ENCODE results near the gene NPC1. TPM values are rescaled to one million over a fixed set of nuclear protein-coding genes. Genes with fewer than 3 reads are reported as not detected.
A peak's percentile ranks its signal among the peaks of the same experiment; 100 is the strongest.
"Not testable (repeated sequence)": the region's sequence is repeated elsewhere in the genome, so short reads cannot be mapped to it uniquely, and the experiment has no call there.

NPC1 gene
- polyA plus RNA-seq, 1 donor (not counting 4 experiments of a cell fraction or from before 2014, with no cell fraction given): 49.9 TPM

- H3K4me3 ChIP-seq (ENCODE audit: control insufficient read depth in 2 of 3, extremely low read depth in 1 of 3, insufficient read depth in 2 of 3, low read depth in 1 of 3, low read length in 3 of 3): no peak overlapping the region
- peaks cover 20% of the 10 kb centered on the region for H3K4me1 ChIP-seq (ENCODE audit: control insufficient read depth, extremely low read depth, insufficient read depth, low read length)
- no peak for TF ChIP-seq CTCF (optimal IDR thresholded peaks at IDR 0.05 in 1 of 3, IDR thresholded peaks at IDR 0.05 in 1 of 3, conservative IDR thresholded peaks at IDR 0.05 in 1 of 3; ENCODE audit: extremely low read depth in 1 of 3, insufficient read depth in 2 of 3, low read length in 3 of 3)
- TF ChIP-seq EZH2 (IDR thresholded peaks at IDR 0.05; ENCODE audit: low read length): no peak
- dilution Hi-C loops (cut with MboI; ENCODE audit: extremely low pct_ligation_motif_present, low sequenced_read_pairs): no loop called here
- H3K27ac ChIP-seq (ENCODE audit: control insufficient read depth, insufficient read depth, low read length): peak overlapping the region; percentile 28
- peak overlapping the region; percentile 39 for H3K4me2 ChIP-seq (ENCODE audit: control insufficient read depth, extremely low read depth, insufficient read depth, low read depth, low read length)
- FAIRE-seq: no peak
- no peaks in the 10 kb centered on the region for H4K20me1 ChIP-seq (ENCODE audit: control insufficient read depth, extremely low read depth, insufficient read depth, low read length)
- no peak overlapping the region for H3K9ac ChIP-seq (ENCODE audit: control insufficient read depth, extremely low read depth, insufficient read depth, low read length)
- no peaks in the 10 kb centered on the region for H3K9me1 ChIP-seq (ENCODE audit: control insufficient read depth, extremely low read depth, insufficient read depth, low read length)
- peak; percentile 71 for DNase-seq (ENCODE audit: low read depth, low spot score)
- no peak overlapping the region for H2AFZ ChIP-seq (ENCODE audit: control insufficient read depth, low read length)
- no peaks in the 10 kb centered on the region for H3K79me2 ChIP-seq (ENCODE audit: control insufficient read depth, insufficient read depth, low read length)
- H3K36me3 ChIP-seq (ENCODE audit: control insufficient read depth in 2 of 2, extremely low read depth in 1 of 2, insufficient read depth in 2 of 2, low read length in 2 of 2): no peaks in the 10 kb centered on the region
- no peaks in the 10 kb centered on the region for H3K27me3 ChIP-seq (ENCODE audit: control insufficient read depth, extremely low read depth, insufficient read depth, low read length)
- H3K9me3 ChIP-seq (ENCODE audit: control insufficient read depth, low read depth, low read length): no peaks in the 10 kb centered on the region
These were observed 91.3 kb downstream of the NPC1 start for GRCh38 chr18:23494992-23495391.

GRCh38 chr18:23493654-23494053 lies 92.7 kb downstream of the NPC1 start:
- Histone ChIP-seq H3K27ac (ENCODE audit: control insufficient read depth, insufficient read depth, low read length) (no peak overlapping the region), H3K4me2 (ENCODE audit: control insufficient read depth, extremely low read depth, insufficient read depth, low read depth, low read length) (no peak overlapping the region), H3K36me3 (ENCODE audit: control insufficient read depth in 2 of 2, extremely low read depth in 1 of 2, insufficient read depth in 2 of 2, low read length in 2 of 2) (no peaks in the 10 kb centered on the region), H4K20me1 (ENCODE audit: control insufficient read depth, extremely low read depth, insufficient read depth, low read length) (no peaks in the 10 kb centered on the region), H3K79me2 (ENCODE audit: control insufficient read depth, insufficient read depth, low read length) (no peaks in the 10 kb centered on the region), H3K4me1 (ENCODE audit: control insufficient read depth, extremely low read depth, insufficient read depth, low read length) (peaks cover 17% of the 10 kb centered on the region), H3K27me3 (ENCODE audit: control insufficient read depth, extremely low read depth, insufficient read depth, low read length) (no peaks in the 10 kb centered on the region), H2AFZ (ENCODE audit: control insufficient read depth, low read length) (no peak overlapping the region), H3K4me3 (ENCODE audit: control insufficient read depth in 2 of 3, extremely low read depth in 1 of 3, insufficient read depth in 2 of 3, low read depth in 1 of 3, low read length in 3 of 3) (no peak overlapping the region), H3K9me3 (ENCODE audit: control insufficient read depth, low read depth, low read length) (no peaks in the 10 kb centered on the region), H3K9ac (ENCODE audit: control insufficient read depth, extremely low read depth, insufficient read depth, low read length) (no peak overlapping the region), H3K9me1 (ENCODE audit: control insufficient read depth, extremely low read depth, insufficient read depth, low read length) (no peaks in the 10 kb centered on the region)
- DNase-seq (ENCODE audit: low read depth, low spot score): no peak
- dilution Hi-C loops (cut with MboI; ENCODE audit: extremely low pct_ligation_motif_present, low sequenced_read_pairs): no loop called here
- FAIRE-seq: no peak
- no peak for TF ChIP-seq CTCF (optimal IDR thresholded peaks at IDR 0.05 in 1 of 3, IDR thresholded peaks at IDR 0.05 in 1 of 3, conservative IDR thresholded peaks at IDR 0.05 in 1 of 3; ENCODE audit: extremely low read depth in 1 of 3, insufficient read depth in 2 of 3, low read length in 3 of 3)
- TF ChIP-seq EZH2 (IDR thresholded peaks at IDR 0.05; ENCODE audit: low read length): no peak

- H3K4me3 ChIP-seq (ENCODE audit: control insufficient read depth in 2 of 3, extremely low read depth in 1 of 3, insufficient read depth in 2 of 3, low read depth in 1 of 3, low read length in 3 of 3); FAIRE-seq; dilution Hi-C loops (cut with MboI; ENCODE audit: extremely low pct_ligation_motif_present, low sequenced_read_pairs); H3K9ac ChIP-seq (ENCODE audit: control insufficient read depth, extremely low read depth, insufficient read depth, low read length); H3K4me2 ChIP-seq (ENCODE audit: control insufficient read depth, extremely low read depth, insufficient read depth, low read depth, low read length); DNase-seq (ENCODE audit: low read depth, low spot score); H3K27me3 ChIP-seq (ENCODE audit: control insufficient read depth, extremely low read depth, insufficient read depth, low read length); H3K36me3 ChIP-seq (ENCODE audit: control insufficient read depth in 2 of 2, extremely low read depth in 1 of 2, insufficient read depth in 2 of 2, low read length in 2 of 2); H3K9me1 ChIP-seq (ENCODE audit: control insufficient read depth, extremely low read depth, insufficient read depth, low read length); H3K27ac ChIP-seq (ENCODE audit: control insufficient read depth, insufficient read depth, low read length); H4K20me1 ChIP-seq (ENCODE audit: control insufficient read depth, extremely low read depth, insufficient read depth, low read length); H3K79me2 ChIP-seq (ENCODE audit: control insufficient read depth, insufficient read depth, low read length); H2AFZ ChIP-seq (ENCODE audit: control insufficient read depth, low read length); H3K9me3 ChIP-seq (ENCODE audit: control insufficient read depth, low read depth, low read length): not testable (repeated sequence)
- peaks cover 11% of the 10 kb centered on the region for H3K4me1 ChIP-seq (ENCODE audit: control insufficient read depth, extremely low read depth, insufficient read depth, low read length)
These were observed 96.7 kb downstream of the NPC1 start for GRCh38 chr18:23489586-23489985.
